Raji (cell line): Measurements from ENCODE around the gene NIT2.
A peak's percentile ranks its signal among the peaks of the same experiment; 100 is the strongest.

Source experiments
- POLR2A ChIP-seq: IDR thresholded peaks from 2 replicates; pipeline ENCODE4 v1.6.1; 2011; ENCODE audit warnings: low read depth, low read length, control low read depth; ENCODE audit not compliant: insufficient read depth

Gene NIT2

DNA sequence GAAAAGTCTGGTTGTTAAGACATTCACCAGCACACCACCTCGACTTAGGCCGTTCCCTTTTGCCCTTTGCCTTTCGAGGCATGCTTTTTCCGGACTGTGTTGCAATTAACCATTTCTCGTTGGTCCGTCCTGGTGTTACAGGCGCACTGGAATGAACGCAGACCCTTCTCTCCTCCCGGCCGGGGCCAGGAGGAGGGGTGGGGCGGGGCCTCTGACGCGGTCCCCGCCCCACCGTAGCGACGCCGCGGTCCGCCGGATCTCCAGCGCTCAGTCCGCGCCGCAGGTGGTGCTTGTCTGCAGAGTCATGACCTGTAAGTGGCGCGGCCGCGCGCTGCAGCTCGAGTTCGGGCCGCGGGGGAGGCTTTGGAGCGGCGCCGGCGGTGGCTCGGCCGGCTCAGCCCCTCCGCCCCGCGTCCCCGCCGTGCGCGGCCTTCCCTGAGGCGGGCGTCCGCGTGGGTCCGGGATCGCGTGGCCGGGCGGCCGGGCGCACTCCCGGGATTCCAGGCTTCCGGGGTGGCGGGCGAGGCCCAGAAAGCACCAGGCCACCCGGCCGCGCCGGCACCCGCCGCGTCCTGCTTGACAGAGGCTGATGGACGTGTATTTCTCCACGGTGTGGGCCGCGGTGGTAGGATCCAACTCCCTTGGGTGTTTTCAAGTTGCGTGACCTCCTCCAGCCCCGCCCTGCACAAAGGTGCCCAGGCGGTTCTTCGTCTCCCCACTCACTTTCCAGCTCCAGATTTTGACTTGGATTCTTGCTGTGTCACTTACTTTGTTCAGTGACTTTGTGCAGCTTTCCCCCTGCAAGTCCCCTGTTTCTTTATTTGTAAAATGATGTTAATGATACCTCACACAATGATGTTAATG is at the start of gene NIT2:
Gene NIT2, plus strand, starts transcription at position 270 of the 864 bp plus-strand sequence. Its CDS starts 35 bp downstream, at position 305.
- TF ChIP-seq POLR2A: peak; percentile 83

GRCh38 chr3:100288288-100288894 is 46.2 kb upstream of the NIT2 start:
- TF ChIP-seq POLR2A: no peak

GRCh38 chr3:100289339-100289738 is 45.2 kb upstream of the NIT2 start:
- TF ChIP-seq POLR2A: no peak

- no peak for TF ChIP-seq POLR2A
Measured at GRCh38 chr3:100295089-100295488, 39.5 kb upstream of the NIT2 start.

DNA sequence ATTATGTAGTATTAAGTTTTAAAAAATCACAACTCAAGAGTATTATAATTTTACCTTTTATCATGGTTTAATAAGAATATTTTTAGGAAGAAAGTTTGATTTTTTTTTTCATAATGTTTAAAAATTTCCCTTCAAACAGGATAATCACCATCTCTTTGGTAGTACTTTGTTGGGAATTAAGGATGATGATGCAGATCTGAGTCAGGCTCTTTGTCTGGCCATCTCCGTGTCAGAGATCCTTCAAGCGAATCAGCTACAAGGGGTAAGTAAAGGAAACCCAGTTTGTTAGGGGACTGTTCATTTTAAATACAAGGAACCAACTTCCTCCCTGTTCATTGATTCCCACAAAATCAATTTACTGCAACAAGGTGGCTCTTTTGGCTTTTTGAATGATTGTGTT is 36.8 kb upstream of the NIT2 start:
- no peak for TF ChIP-seq POLR2A

- TF ChIP-seq POLR2A: no peak
Measured at GRCh38 chr3:100299016-100299415, 35.5 kb upstream of the NIT2 start.

DNA sequence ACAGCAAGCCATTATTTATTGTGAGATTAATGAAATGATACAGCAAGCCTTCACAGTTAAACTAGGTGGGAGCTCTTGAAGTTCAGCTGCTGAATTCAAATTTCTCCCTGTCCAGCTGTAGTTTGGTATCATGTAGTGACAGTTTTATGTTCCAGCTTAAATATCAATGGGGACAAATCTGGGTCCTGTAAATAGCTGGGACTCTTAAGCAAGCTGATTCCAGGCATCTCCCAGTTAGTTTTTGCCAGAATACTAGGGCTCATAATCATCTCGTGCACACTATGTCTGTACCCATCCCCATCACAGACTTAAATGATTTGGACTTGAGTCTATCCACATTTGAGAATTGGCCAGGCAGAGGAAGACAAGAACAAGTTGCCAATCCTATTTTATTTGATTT is 27.9 kb upstream of the NIT2 start:
- TF ChIP-seq POLR2A: no peak

DNA sequence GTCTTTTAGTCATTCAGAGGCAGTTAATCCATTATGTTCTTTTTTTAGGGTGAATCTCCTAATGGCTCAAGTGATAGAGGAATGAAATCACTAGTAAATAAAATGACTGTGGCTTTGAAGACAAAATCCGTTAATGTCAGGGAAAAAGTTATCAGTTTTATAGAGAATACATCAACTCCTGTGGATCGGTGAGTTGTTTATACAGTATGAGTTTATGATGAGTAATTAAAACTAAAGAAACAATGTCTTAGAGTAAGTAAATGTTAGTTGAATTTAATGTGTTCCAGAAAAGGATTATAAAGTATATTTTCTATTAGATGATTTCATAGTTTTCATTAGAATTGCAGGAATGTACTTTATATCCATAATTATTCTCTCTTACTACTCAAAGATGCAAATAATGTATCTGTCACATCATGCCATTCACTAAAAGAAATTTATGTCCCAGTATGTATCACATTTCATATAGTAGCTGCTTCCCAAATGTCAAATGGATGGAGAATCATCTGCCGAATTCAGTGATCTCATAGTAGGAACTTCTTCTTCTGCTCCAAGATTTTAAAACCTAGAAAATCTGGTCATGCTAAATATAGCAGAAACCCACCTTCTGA is 24.1 kb upstream of the NIT2 start:
- TF ChIP-seq POLR2A: no peak

GRCh38 chr3:100311011-100311410 is 23.5 kb upstream of the NIT2 start:
- no peak for TF ChIP-seq POLR2A

DNA sequence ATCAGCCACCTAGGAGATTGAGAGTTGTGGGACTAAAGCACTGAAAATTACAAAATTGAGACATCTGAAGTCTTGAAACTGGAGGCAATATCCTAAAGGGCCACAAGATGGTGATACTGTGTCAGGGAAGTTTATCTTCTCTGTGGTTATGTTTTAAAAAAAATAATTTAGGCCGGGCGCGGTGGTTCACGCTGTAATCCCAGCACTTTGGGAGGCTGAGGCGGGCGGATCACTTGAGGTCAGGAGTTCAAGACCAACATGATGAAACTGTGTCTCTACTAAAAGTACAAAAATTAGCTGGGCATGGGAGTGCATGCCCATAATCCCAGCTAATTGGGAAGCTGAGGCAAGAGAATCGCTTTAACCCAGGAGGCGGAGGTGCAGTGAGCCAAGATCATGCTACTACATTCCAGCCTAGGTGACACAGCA is 17.9 kb upstream of the NIT2 start:
- no peak for TF ChIP-seq POLR2A

- no peak for TF ChIP-seq POLR2A
Measured at GRCh38 chr3:100317912-100318311, 16.6 kb upstream of the NIT2 start.

DNA sequence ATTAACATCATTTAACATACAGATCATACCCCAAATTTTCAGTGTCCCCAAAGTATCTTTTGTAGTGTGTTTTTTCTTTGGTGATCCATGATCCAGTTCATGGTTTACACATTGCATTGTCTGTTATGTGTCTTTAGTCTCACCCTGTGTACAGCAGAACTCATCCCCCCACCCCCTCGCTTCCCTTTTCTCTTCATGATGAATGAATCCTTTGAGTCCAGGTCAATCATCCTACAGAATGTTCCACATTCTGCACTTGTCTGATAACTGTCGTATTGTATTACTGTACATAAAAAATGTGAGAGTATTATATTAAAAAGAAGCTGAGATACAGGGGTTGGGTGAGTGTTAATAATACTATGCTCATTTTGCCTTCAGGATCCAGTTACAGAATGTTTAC is 14.6 kb upstream of the NIT2 start:
- no peak for TF ChIP-seq POLR2A

- no peak for TF ChIP-seq POLR2A
Measured at GRCh38 chr3:100324044-100324443, 10.5 kb upstream of the NIT2 start.

- TF ChIP-seq POLR2A: no peak
Measured at GRCh38 chr3:100325827-100326226, 8.7 kb upstream of the NIT2 start.

GRCh38 chr3:100329800-100330489 is 4.6 kb upstream of the NIT2 start:
- no peak for TF ChIP-seq POLR2A
